B cell (primary cell): ENCODE data around the gene RASA3. TPM values are rescaled to one million over a fixed set of nuclear protein-coding genes. Genes with fewer than 3 reads are reported as not detected.

Source experiments
- ATAC-seq: fragments of 200-7000 bp; cut with Tn5 transposase; one replicate; pipeline ENCODE4 v1.10.0; 2021; ENCODE audit warnings: low read depth, mild to moderate bottlenecking, moderate number of reproducible peaks, moderate library complexity
- CTCF ChIA-PET: fragments of 350-600 bp; sonication (Branson Sonifier 250); formaldehyde crosslinking; loops from one replicate; lab custom pipeline; 2021; ENCODE audit warnings: antibody characterized with exemption, inconsistent platforms; lab: Charles Lee
- POLR2A ChIA-PET: fragments of 350-600 bp; sonication (Branson Sonifier 250); formaldehyde crosslinking; loops from one replicate; lab custom pipeline; 2021; ENCODE audit warnings: antibody characterized with exemption; lab: Charles Lee
- DNase-seq: peaks from one replicate; pipeline ENCODE4 v3.0.0; 2013
- H2AFZ ChIP-seq: 2 replicates; pipeline ENCODE4 v1.6.1; 2012; ENCODE audit warnings: mild to moderate bottlenecking, low read depth, low read length; ENCODE audit not compliant: insufficient read depth, poor library complexity, severe bottlenecking
- H3K27ac ChIP-seq, 2 donors: 1 replicate in 1 of 2; 2 replicates in 1 of 2; pipeline ENCODE4 v1.5.1; 2012 to 2013; ENCODE audit warnings: low read length in 2 of 2, mild to moderate bottlenecking in 2 of 2, moderate library complexity in 1 of 2
- H3K27me3 ChIP-seq, 4 experiments: fragments of 200-600 bp in 1 of 4; sonication (generic) in 1 of 4; replicated peaks in 1 of 4; 1 replicate in 2 of 4; 2 replicates in 2 of 4; pipeline versions ENCODE4 v1.6.1 to v1.7.0; 2013 to 2016; ENCODE audit warnings: low read length in 3 of 4, mild to moderate bottlenecking in 2 of 4, mixed read lengths in 1 of 4, moderate library complexity in 1 of 4; ENCODE audit not compliant: insufficient read depth in 4 of 4, control insufficient read depth in 3 of 4; ENCODE audit errors: control extremely low read depth in 1 of 4
- H3K36me3 ChIP-seq, 2 experiments: replicated peaks in 1 of 2; 1 replicate in 1 of 2; 2 replicates in 1 of 2; pipeline versions ENCODE4 v1.6.1 to v1.7.1; 2013; ENCODE audit warnings: low read length in 1 of 2; ENCODE audit not compliant: insufficient read depth in 2 of 2, control insufficient read depth in 1 of 2; ENCODE audit errors: control extremely low read depth in 1 of 2, extremely low read depth in 1 of 2
- H3K4me1 ChIP-seq, 2 donors: fragments of 200-600 bp in 1 of 2; sonication (generic) in 1 of 2; 1 replicate in 1 of 2; 2 replicates in 1 of 2; pipeline versions ENCODE4 v1.5.1 to v1.6.1; 2013 to 2017; ENCODE audit warnings: low read length in 2 of 2; ENCODE audit not compliant: control insufficient read depth in 2 of 2, insufficient read depth in 2 of 2
- H3K4me2 ChIP-seq: replicated peaks from 2 replicates; pipeline ENCODE3; 2012; ENCODE audit warnings: mild to moderate bottlenecking, low read depth, low read length; ENCODE audit not compliant: poor library complexity, severe bottlenecking
- H3K4me3 ChIP-seq, 5 experiments: fragments of 200-600 bp in 1 of 5; sonication (generic) in 1 of 5; 1 replicate in 3 of 5; 2 replicates in 2 of 5; pipeline versions ENCODE4 v1.5.1 to v1.7.0; 2011 to 2016; ENCODE audit warnings: low read length in 4 of 5, mild to moderate bottlenecking in 4 of 5, low read depth in 2 of 5, control low read depth in 1 of 5, moderate library complexity in 1 of 5; ENCODE audit not compliant: insufficient read depth in 1 of 5; ENCODE audit errors: control extremely low read depth in 1 of 5, extremely low read depth in 1 of 5
- H3K79me2 ChIP-seq: fragments of 200-600 bp; sonication (generic); one replicate; pipeline ENCODE4 v1.6.0; 2016; ENCODE audit warnings: low read length; ENCODE audit not compliant: control insufficient read depth, insufficient read depth
- H3K9ac ChIP-seq: fragments of 200-600 bp; sonication (generic); 2 replicates; pipeline ENCODE4 v1.6.1; 2017; ENCODE audit warnings: mild to moderate bottlenecking, low read length, moderate library complexity
- H3K9me3 ChIP-seq, 3 donors: one replicate each; pipeline versions ENCODE4 v1.6.1 to v1.7.1; 2013; ENCODE audit warnings: low read length in 2 of 3; ENCODE audit not compliant: control insufficient read depth in 2 of 3, insufficient read depth in 1 of 3; ENCODE audit errors: control extremely low read depth in 1 of 3
- H4K20me1 ChIP-seq: 2 replicates; pipeline ENCODE4 v1.6.0; 2012; ENCODE audit warnings: mild to moderate bottlenecking, low read length; ENCODE audit not compliant: insufficient read depth, control insufficient read depth, poor library complexity, severe bottlenecking
- H3K27ac Mint-ChIP-seq: one replicate; pipeline ENCODE4 v1.8.0; 2021; ENCODE audit warnings: mixed read lengths
- H3K27me3 Mint-ChIP-seq: one replicate; pipeline ENCODE4 v1.8.0; 2021; ENCODE audit warnings: mixed read lengths
- H3K4me1 Mint-ChIP-seq: one replicate; pipeline ENCODE4 v1.8.0; 2021; ENCODE audit warnings: mixed read lengths
- H3K4me3 Mint-ChIP-seq: one replicate; pipeline ENCODE4 v1.8.0; 2021; ENCODE audit warnings: mixed read lengths
- H3K9me3 Mint-ChIP-seq: one replicate; pipeline ENCODE4 v1.8.0; 2022; ENCODE audit warnings: mixed read lengths; ENCODE audit not compliant: insufficient read depth
- EZH2 ChIP-seq: IDR thresholded peaks from 2 replicates; pipeline ENCODE4 v1.6.1; 2012; ENCODE audit warnings: borderline replicate concordance, low read depth, mild to moderate bottlenecking, moderate library complexity, low read length; ENCODE audit not compliant: insufficient read depth, poor library complexity, severe bottlenecking
- whole genome bisulfite sequencing: methylation state at CpG from one replicate; pipeline ENCODE4 v1.1.5; 2013; ENCODE audit warnings: missing lambda C conversion rate; ENCODE audit not compliant: insufficient coverage; 5-methylcytosine and 5-hydroxymethylcytosine counted together
- intact Hi-C: fragments of 100-400 bp; cut with micrococcal nuclease; formaldehyde crosslinking; loops from one replicate; pipeline ENCODE4 v1.10.0; 2022
- polyA plus RNA-seq: library from polyadenylated mRNA; depleted of rRNA; stranded (reverse); fragments of >200 nt; gene quantifications from 2 replicates; pipeline ENCODE4 v1.2.3, GENCODE V29; 2012
- total RNA-seq, 2 donors: library from RNA; stranded (reverse); fragments of 120-200 nt in 1 of 2; gene quantifications; 1 replicate in 1 of 2; 2 replicates in 1 of 2; pipeline versions ENCODE4 v1.2.3 to v1.2.4, GENCODE V29; 2013 to 2022
- TF ChIP-seq, protein P1 (sequence below): fragments of 200-600 bp; IDR thresholded peaks from one replicate; pipeline ENCODE4 v1.8.0; 2022; ENCODE audit warnings: antibody characterized with exemption, mild to moderate bottlenecking

Gene RASA3
- total and polyA plus RNA-seq, 2 donors (not counting 1 experiment from before 2014, with no cell fraction given): 54.2 to 87.4 TPM

GRCh38 chr13:113958373-113958772 lies 174.1 kb downstream of the RASA3 start:
- intact Hi-C loops: no loop called here
- no peaks in the 10 kb centered on the region for H3K79me2 ChIP-seq
- no peak overlapping the region for H3K27ac ChIP-seq
- H3K4me1 Mint-ChIP-seq: no peaks in the 10 kb centered on the region
- H3K27ac Mint-ChIP-seq: no peak overlapping the region
- ChIA-PET POLR2A (no interaction called here), CTCF (interaction anchor here (0.5 kb wide), 1 partner anchor 363 kb away, joined by 3 read pairs; no protein-coding TSS in a partner anchor)
- H3K36me3 ChIP-seq: no peaks in the 10 kb centered on the region
- H3K9ac ChIP-seq: no peak overlapping the region
- H3K4me3 Mint-ChIP-seq: no peak overlapping the region
- no peak overlapping the region for H3K4me3 ChIP-seq
- H2AFZ ChIP-seq: no peak overlapping the region
- no peak overlapping the region for H3K4me2 ChIP-seq
- H3K9me3 ChIP-seq: peaks cover 5 to 50% (median 13%) of the 10 kb centered on the region in 3 donors
- TF ChIP-seq, protein P1, sequence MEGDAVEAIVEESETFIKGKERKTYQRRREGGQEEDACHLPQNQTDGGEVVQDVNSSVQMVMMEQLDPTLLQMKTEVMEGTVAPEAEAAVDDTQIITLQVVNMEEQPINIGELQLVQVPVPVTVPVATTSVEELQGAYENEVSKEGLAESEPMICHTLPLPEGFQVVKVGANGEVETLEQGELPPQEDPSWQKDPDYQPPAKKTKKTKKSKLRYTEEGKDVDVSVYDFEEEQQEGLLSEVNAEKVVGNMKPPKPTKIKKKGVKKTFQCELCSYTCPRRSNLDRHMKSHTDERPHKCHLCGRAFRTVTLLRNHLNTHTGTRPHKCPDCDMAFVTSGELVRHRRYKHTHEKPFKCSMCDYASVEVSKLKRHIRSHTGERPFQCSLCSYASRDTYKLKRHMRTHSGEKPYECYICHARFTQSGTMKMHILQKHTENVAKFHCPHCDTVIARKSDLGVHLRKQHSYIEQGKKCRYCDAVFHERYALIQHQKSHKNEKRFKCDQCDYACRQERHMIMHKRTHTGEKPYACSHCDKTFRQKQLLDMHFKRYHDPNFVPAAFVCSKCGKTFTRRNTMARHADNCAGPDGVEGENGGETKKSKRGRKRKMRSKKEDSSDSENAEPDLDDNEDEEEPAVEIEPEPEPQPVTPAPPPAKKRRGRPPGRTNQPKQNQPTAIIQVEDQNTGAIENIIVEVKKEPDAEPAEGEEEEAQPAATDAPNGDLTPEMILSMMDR: no peak
- TF ChIP-seq EZH2: no peak
- H4K20me1 ChIP-seq: no peaks in the 10 kb centered on the region
- H3K27me3 Mint-ChIP-seq: no peaks in the 10 kb centered on the region
- ATAC-seq (no peak), DNase-seq (no peak)
- H3K27me3 ChIP-seq: no peaks in the 10 kb centered on the region
- 96% methylated on average over 21 of the region's 22 CpGs for WGBS
- H3K9me3 Mint-ChIP-seq: peaks cover 3% of the 10 kb centered on the region
- H3K4me1 ChIP-seq: no peaks in the 10 kb centered on the region

DNA sequence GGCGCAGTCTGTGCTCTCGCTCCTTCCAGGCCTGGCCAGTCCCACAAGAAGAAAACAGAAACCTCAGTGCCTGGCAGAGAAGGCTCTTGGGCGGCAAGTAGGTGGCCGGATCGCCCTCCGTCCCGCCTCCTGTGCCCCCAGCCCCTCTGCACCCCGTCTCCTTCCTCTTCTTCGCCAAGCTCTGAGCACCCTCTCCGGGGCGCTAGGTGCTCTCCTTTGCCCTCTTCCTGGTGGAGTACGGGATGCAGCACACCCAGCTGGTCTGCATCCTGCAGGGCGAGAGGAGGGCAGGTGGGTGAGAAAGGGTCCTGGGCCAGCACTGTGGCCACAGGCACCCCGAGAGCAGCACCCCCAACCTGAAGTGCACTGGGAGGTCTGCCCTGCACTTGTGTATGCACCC lies 175.9 kb downstream of the RASA3 start:
- Histone ChIP-seq H3K36me3 (no peaks in the 10 kb centered on the region), H3K9me3 (peaks cover 5 to 50% (median 13%) of the 10 kb centered on the region in 3 donors), H3K27me3 (peaks cover 0 to 3% (median 0%) of the 10 kb centered on the region in 4 experiments), H3K27ac (no peak overlapping the region), H3K4me2 (no peak overlapping the region), H3K9ac (no peak overlapping the region), H2AFZ (no peak overlapping the region), H3K4me3 (no peak overlapping the region), H4K20me1 (no peaks in the 10 kb centered on the region), H3K4me1 (peaks cover 0 to 2% of the 10 kb centered on the region in 2 donors), H3K79me2 (no peaks in the 10 kb centered on the region)
- peaks cover 3% of the 10 kb centered on the region for H3K9me3 Mint-ChIP-seq
- no peak for TF ChIP-seq EZH2
- TF ChIP-seq, protein P1: no peak
- intact Hi-C loops: no loop called here
- CTCF ChIA-PET: no interaction called here
- no peaks in the 10 kb centered on the region for H3K27me3 Mint-ChIP-seq
- no peak overlapping the region for H3K4me3 Mint-ChIP-seq
- 95% methylated on average over 14 of the region's 14 CpGs for WGBS
- peaks cover 2% of the 10 kb centered on the region for H3K4me1 Mint-ChIP-seq
- ATAC-seq: no peak
- POLR2A ChIA-PET: no interaction called here
- DNase-seq: no peak
- H3K27ac Mint-ChIP-seq: no peak overlapping the region
